ENCODE measurements around the gene TCF7L2. TPM values are rescaled to one million over a fixed set of nuclear protein-coding genes. Genes with fewer than 3 reads are reported as not detected.

Gene TCF7L2
- total and polyA plus RNA-seq, 9 of the 15 experiments (the other 6 are each of a cell fraction or from before 2014, with no cell fraction given): 0.32 to 2.8 (median 0.92) TPM

DNA sequence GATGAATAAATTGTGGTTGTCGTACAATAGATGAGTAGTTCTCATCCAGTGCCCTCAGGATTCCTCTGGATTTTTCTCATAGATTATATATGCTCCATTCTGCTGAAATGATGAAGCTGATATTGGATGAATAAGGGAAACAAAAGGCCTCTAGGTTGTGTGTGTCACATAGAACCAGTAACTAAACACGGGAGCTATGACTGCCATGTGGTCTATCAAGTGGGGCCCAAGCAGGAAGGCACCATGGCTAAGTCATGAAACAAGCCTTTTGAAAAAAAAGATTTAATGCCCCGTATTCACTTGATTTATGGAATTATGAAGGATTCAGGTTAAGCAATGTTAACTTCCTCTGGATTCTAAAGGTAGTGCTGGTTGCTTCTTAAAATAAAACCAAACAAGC, 225.1 kb downstream of the TCF7L2 start:
- POLR2A ChIA-PET: no interaction called here
- H3K4me2 ChIP-seq (ENCODE audit: insufficient read depth, low read length): no peak overlapping the region
- no peaks in the 10 kb centered on the region for H3K36me3 ChIP-seq (ENCODE audit: control insufficient read depth, insufficient read depth, low read length)
- no peak for FAIRE-seq
- no peak for ATAC-seq
- no peak overlapping the region for H3K4me3 ChIP-seq
- no peak overlapping the region for H3K27ac ChIP-seq (ENCODE audit: extremely low read depth, low read depth, low read length)
- no peak for DNase-seq (ENCODE audit: extremely low read depth in 1 of 4, low spot score in 3 of 4)
- H3K27me3 ChIP-seq (ENCODE audit: control insufficient read depth in 2 of 2, insufficient read depth in 2 of 2, low read length in 2 of 2): peaks cover 0 to 20% of the 10 kb centered on the region in 2 experiments; a peak in 3 of 5 replicates
- CTCF ChIA-PET (ENCODE audit: low intra/inter-chr PET ratio): no interaction called here
- no TSS peak for BruUV-seq (replicated peaks)
- intact Hi-C loops (cut with micrococcal nuclease): no loop called here
- H3K4me1 ChIP-seq (replicated peaks in 1 of 2; ENCODE audit: control insufficient read depth in 2 of 2, insufficient read depth in 2 of 2, low read length in 2 of 2): no peaks in the 10 kb centered on the region
- in situ Hi-C loops (cut with MboI): no loop called here
- H3K9me1 ChIP-seq (ENCODE audit: control insufficient read depth, insufficient read depth, low read length): no peaks in the 10 kb centered on the region
- no peaks in the 10 kb centered on the region for H4K20me1 ChIP-seq (replicated peaks; ENCODE audit: control insufficient read depth, insufficient read depth, low read length)
- TF ChIP-seq, protein P1, sequence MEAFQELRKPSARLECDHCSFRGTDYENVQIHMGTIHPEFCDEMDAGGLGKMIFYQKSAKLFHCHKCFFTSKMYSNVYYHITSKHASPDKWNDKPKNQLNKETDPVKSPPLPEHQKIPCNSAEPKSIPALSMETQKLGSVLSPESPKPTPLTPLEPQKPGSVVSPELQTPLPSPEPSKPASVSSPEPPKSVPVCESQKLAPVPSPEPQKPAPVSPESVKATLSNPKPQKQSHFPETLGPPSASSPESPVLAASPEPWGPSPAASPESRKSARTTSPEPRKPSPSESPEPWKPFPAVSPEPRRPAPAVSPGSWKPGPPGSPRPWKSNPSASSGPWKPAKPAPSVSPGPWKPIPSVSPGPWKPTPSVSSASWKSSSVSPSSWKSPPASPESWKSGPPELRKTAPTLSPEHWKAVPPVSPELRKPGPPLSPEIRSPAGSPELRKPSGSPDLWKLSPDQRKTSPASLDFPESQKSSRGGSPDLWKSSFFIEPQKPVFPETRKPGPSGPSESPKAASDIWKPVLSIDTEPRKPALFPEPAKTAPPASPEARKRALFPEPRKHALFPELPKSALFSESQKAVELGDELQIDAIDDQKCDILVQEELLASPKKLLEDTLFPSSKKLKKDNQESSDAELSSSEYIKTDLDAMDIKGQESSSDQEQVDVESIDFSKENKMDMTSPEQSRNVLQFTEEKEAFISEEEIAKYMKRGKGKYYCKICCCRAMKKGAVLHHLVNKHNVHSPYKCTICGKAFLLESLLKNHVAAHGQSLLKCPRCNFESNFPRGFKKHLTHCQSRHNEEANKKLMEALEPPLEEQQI (IDR thresholded peaks at IDR 0.05): no peak
- TF ChIP-seq, protein P2, sequence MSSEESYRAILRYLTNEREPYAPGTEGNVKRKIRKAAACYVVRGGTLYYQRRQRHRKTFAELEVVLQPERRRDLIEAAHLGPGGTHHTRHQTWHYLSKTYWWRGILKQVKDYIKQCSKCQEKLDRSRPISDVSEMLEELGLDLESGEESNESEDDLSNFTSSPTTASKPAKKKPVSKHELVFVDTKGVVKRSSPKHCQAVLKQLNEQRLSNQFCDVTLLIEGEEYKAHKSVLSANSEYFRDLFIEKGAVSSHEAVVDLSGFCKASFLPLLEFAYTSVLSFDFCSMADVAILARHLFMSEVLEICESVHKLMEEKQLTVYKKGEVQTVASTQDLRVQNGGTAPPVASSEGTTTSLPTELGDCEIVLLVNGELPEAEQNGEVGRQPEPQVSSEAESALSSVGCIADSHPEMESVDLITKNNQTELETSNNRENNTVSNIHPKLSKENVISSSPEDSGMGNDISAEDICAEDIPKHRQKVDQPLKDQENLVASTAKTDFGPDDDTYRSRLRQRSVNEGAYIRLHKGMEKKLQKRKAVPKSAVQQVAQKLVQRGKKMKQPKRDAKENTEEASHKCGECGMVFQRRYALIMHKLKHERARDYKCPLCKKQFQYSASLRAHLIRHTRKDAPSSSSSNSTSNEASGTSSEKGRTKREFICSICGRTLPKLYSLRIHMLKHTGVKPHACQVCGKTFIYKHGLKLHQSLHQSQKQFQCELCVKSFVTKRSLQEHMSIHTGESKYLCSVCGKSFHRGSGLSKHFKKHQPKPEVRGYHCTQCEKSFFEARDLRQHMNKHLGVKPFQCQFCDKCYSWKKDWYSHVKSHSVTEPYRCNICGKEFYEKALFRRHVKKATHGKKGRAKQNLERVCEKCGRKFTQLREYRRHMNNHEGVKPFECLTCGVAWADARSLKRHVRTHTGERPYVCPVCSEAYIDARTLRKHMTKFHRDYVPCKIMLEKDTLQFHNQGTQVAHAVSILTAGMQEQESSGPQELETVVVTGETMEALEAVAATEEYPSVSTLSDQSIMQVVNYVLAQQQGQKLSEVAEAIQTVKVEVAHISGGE (CRISPR knock-in tag; IDR thresholded peaks at IDR 0.05): no peak
- TF ChIP-seq SOX6 (IDR thresholded peaks at IDR 0.05): no peak
- no peak for TF ChIP-seq RBM34 (IDR thresholded peaks at IDR 0.05; ENCODE audit: borderline replicate concordance, insufficient read depth, low read length)
- no peak for TF ChIP-seq ZNF253 (CRISPR knock-in tag; conservative IDR thresholded peaks at IDR 0.05)
- TF ChIP-seq, protein P3, sequence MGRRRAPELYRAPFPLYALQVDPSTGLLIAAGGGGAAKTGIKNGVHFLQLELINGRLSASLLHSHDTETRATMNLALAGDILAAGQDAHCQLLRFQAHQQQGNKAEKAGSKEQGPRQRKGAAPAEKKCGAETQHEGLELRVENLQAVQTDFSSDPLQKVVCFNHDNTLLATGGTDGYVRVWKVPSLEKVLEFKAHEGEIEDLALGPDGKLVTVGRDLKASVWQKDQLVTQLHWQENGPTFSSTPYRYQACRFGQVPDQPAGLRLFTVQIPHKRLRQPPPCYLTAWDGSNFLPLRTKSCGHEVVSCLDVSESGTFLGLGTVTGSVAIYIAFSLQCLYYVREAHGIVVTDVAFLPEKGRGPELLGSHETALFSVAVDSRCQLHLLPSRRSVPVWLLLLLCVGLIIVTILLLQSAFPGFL (CRISPR knock-in tag; IDR thresholded peaks at IDR 0.05): no peak
- TF ChIP-seq ARID2 (IDR thresholded peaks at IDR 0.05): no peak
- TF ChIP-seq GABPA (tag; conservative IDR thresholded peaks at IDR 0.05; ENCODE audit: low read depth): no peak
- TF ChIP-seq ZNF184 (CRISPR knock-in tag; IDR thresholded peaks at IDR 0.05): no peak
- TF ChIP-seq ZNF165 (CRISPR knock-in tag; IDR thresholded peaks at IDR 0.05; ENCODE audit: borderline replicate concordance): no peak
- no peak for TF ChIP-seq SRSF9 (IDR thresholded peaks at IDR 0.05; ENCODE audit: borderline replicate concordance, low read depth, low read length)
- TF ChIP-seq ZFX (CRISPR knock-in tag; IDR thresholded peaks at IDR 0.05): no peak
- WGBS (ENCODE audit: insufficient coverage, low coverage, missing lambda C conversion rate): 0% methylated on average over 3 of the region's 3 CpGs
- H3K9ac ChIP-seq (ENCODE audit: insufficient read depth in 1 of 2, low read depth in 2 of 2, low read length in 2 of 2): no peak overlapping the region
- no peak overlapping the region for H2AFZ ChIP-seq (ENCODE audit: low read depth, low read length)
- no peaks in the 10 kb centered on the region for H3K79me2 ChIP-seq (ENCODE audit: control insufficient read depth, insufficient read depth, low read length)
- no peaks in the 10 kb centered on the region for H3K9me3 ChIP-seq (replicated peaks; ENCODE audit: control insufficient read depth, insufficient read depth, low read depth, low read length)
